Measurements from ENCODE around the gene TH.

DNA sequence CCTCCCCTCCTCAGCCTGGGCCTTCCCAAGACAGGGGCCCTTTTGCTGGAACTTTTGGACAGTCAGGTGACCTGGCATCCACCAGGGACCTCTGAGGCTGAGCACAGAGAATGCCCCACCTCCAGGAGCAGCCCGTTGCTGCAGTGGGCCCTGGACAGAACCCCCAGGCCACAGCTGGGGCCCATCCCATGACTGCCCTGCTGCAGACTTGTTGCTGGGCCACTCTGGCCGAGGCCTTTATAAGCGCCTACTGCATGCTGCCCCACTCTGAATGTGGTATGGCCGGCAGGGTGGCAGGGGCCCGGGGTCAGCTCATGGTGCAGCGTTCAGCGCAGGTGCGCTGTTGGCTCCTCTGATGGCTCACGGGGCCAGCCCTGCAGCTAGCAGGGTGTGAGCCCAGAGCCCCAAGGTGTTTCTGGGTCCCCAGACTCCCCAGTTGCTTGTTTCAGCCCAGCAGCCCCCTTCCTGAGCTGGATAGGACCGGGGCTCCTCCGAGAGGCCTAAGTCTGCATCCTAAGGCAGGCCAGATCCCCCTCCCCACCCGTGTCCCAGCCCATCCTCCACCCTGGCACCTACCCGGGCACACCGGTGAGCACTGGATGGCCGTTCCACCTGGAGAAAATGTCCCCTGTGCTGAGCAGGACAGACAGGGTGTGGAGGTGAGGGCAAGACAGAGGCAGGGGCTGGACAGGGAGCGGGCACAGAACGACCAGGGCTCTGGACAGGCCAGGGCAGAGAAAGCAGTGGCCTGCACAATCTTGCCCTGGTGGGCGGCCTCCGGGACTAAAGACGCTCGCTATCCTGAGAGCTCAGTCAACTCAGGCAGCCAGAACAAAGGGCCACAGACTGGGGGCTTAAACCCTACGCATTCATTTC is 28.1 kb upstream of the TH start:
- no peak for TF ChIP-seq CTCF (conservative IDR thresholded peaks at IDR 0.05; ENCODE audit: low read length)
- TF ChIP-seq EZH2phosphoT487 (IDR thresholded peaks at IDR 0.05; ENCODE audit: borderline replicate concordance) = no peak
